OCI-LY1 (cell line): ENCODE results near the gene GFRA3.

Source experiments
- H2AFZ ChIP-seq: fragments of 200-600 bp; sonication (generic), shearing (Covaris generic); 2 replicates; pipeline ENCODE4 v1.6.0; 2014; ENCODE audit warnings: antibody characterized with exemption, mild to moderate bottlenecking, low read length
- H3F3A ChIP-seq: fragments of 200-600 bp; sonication (generic), shearing (Covaris generic); 2 replicates; pipeline ENCODE4 v1.6.0; 2014; ENCODE audit warnings: mild to moderate bottlenecking, antibody characterized with exemption, low read length, moderate library complexity; ENCODE audit not compliant: insufficient read depth
- H3K27ac ChIP-seq: fragments of 200-600 bp; sonication (generic); 2 replicates; pipeline ENCODE4 v1.5.1; 2014; ENCODE audit warnings: low read length, mixed run types, mild to moderate bottlenecking, low read depth; ENCODE audit not compliant: poor library complexity, severe bottlenecking
- H3K27me3 ChIP-seq: fragments of 200-600 bp; sonication (generic); 2 replicates; pipeline ENCODE4 v1.6.0; 2014; ENCODE audit warnings: antibody characterized with exemption, mild to moderate bottlenecking, low read length, moderate library complexity; ENCODE audit not compliant: insufficient read depth
- H3K36me3 ChIP-seq: fragments of 200-600 bp; sonication (generic); 2 replicates; pipeline ENCODE4 v1.6.1; 2014; ENCODE audit warnings: mild to moderate bottlenecking, antibody characterized with exemption, low read length, moderate library complexity, mixed read lengths; ENCODE audit not compliant: insufficient read depth
- H3K4me1 ChIP-seq: fragments of 200-600 bp; sonication (generic); 2 replicates; pipeline ENCODE4 v1.5.1; 2014; ENCODE audit warnings: mild to moderate bottlenecking, low read length, moderate library complexity; ENCODE audit not compliant: insufficient read depth, severe bottlenecking
- H3K4me2 ChIP-seq: fragments of 200-600 bp; sonication (generic), shearing (Covaris generic); 2 replicates; pipeline ENCODE4 v1.6.1; 2014; ENCODE audit warnings: low read length
- H3K4me3 ChIP-seq: fragments of 200-600 bp; sonication (generic); 2 replicates; pipeline ENCODE4 v1.5.1; 2014; ENCODE audit warnings: low read length, low read depth, mild to moderate bottlenecking, mixed read lengths; ENCODE audit not compliant: poor library complexity, severe bottlenecking
- H3K79me2 ChIP-seq: fragments of 200-600 bp; shearing (Covaris generic); 2 replicates; pipeline ENCODE4 v1.6.1; 2016; ENCODE audit warnings: mixed run types, low read length, mixed read lengths; ENCODE audit not compliant: insufficient read depth
- H3K9ac ChIP-seq: fragments of 200-600 bp; sonication (generic), shearing (Covaris generic); 2 replicates; pipeline ENCODE4 v1.6.1; 2014; ENCODE audit warnings: mild to moderate bottlenecking, low read length, mixed read lengths
- H3K9me2 ChIP-seq: fragments of 200-600 bp; sonication (generic), shearing (Covaris generic); 2 replicates; pipeline ENCODE4 v1.6.1; 2014; ENCODE audit warnings: low read depth, mild to moderate bottlenecking, low read length, mixed read lengths
- H3K9me3 ChIP-seq: fragments of 200-600 bp; shearing (Covaris generic); 2 replicates; pipeline ENCODE4 v1.6.1; 2014; ENCODE audit warnings: low read length, mixed read lengths
- H4K20me1 ChIP-seq: fragments of 200-600 bp; sonication (generic), shearing (Covaris generic); 2 replicates; pipeline ENCODE4 v1.6.0; 2016; ENCODE audit warnings: mild to moderate bottlenecking, low read length; ENCODE audit not compliant: insufficient read depth
- CTCF ChIP-seq: fragments of 200-600 bp; sonication (generic), shearing (Covaris generic); IDR thresholded peaks from 2 replicates; pipeline ENCODE4 v1.5.1; 2017; ENCODE audit warnings: mild to moderate bottlenecking, antibody characterized with exemption, low read length, moderate library complexity, mixed read lengths
- EZH2 ChIP-seq: fragments of 200-600 bp; sonication (generic), shearing (Covaris generic); IDR thresholded peaks from 2 replicates; pipeline ENCODE4 v1.8.0; 2017; ENCODE audit warnings: borderline replicate concordance, mixed run types, mild to moderate bottlenecking, antibody characterized with exemption, low read length, moderate library complexity, mixed read lengths

Gene GFRA3

GRCh38 chr5:138315751-138316278 is 41.4 kb upstream of the GFRA3 start:
- Histone ChIP-seq H3K4me1 (no peaks in the 10 kb centered on the region), H3K9me2 (no peaks in the 10 kb centered on the region), H3F3A (no peaks in the 10 kb centered on the region), H3K9me3 (no peaks in the 10 kb centered on the region), H4K20me1 (no peaks in the 10 kb centered on the region), H3K36me3 (peaks cover 61% of the 10 kb centered on the region), H3K79me2 (no peaks in the 10 kb centered on the region), H3K4me2 (no peak overlapping the region), H3K9ac (no peak overlapping the region), H2AFZ (no peak overlapping the region), H3K4me3 (no peak overlapping the region), H3K27me3 (no peaks in the 10 kb centered on the region), H3K27ac (no peak overlapping the region)
- TF ChIP-seq CTCF (no peak), EZH2 (no peak)

GRCh38 chr5:138305797-138306196 is 31.4 kb upstream of the GFRA3 start:
- Histone ChIP-seq H3K4me2 (no peak overlapping the region), H3K36me3 (peaks cover 20% of the 10 kb centered on the region), H3K9me3 (0 out of 2 replicates have a peak, but pooled peaks cover 3% of the 10 kb centered on the region), H4K20me1 (no peaks in the 10 kb centered on the region), H2AFZ (no peak overlapping the region), H3K27me3 (no peaks in the 10 kb centered on the region), H3K27ac (no peak overlapping the region), H3K9me2 (no peaks in the 10 kb centered on the region), H3K79me2 (no peaks in the 10 kb centered on the region), H3K4me1 (no peaks in the 10 kb centered on the region), H3F3A (no peaks in the 10 kb centered on the region), H3K4me3 (no peak overlapping the region), H3K9ac (no peak overlapping the region)
- TF ChIP-seq CTCF (no peak), EZH2 (no peak)

- H3K9ac ChIP-seq: no peak overlapping the region
- no peaks in the 10 kb centered on the region for H3F3A ChIP-seq
- H4K20me1 ChIP-seq: no peaks in the 10 kb centered on the region
- H2AFZ ChIP-seq: no peak overlapping the region
- no peaks in the 10 kb centered on the region for H3K9me2 ChIP-seq
- no peak overlapping the region for H3K4me3 ChIP-seq
- peaks cover 26% of the 10 kb centered on the region for H3K36me3 ChIP-seq
- no peaks in the 10 kb centered on the region for H3K4me1 ChIP-seq
- H3K27me3 ChIP-seq: no peaks in the 10 kb centered on the region
- no peak overlapping the region for H3K27ac ChIP-seq
- no peaks in the 10 kb centered on the region for H3K79me2 ChIP-seq
- H3K4me2 ChIP-seq: no peak overlapping the region
- TF ChIP-seq EZH2 (no peak), CTCF (no peak)
- H3K9me3 ChIP-seq: 0 out of 2 replicates have a peak, but pooled peaks cover 3% of the 10 kb centered on the region
Observed at GRCh38 chr5:138303372-138303771, 29.0 kb upstream of the GFRA3 start.
